Astrocyte (in vitro differentiated cells and primary cell): Measurements from ENCODE around the gene MROH8. TPM values are rescaled to one million over a fixed set of nuclear protein-coding genes. Genes with fewer than 3 reads are reported as not detected.
A peak's percentile ranks its signal among the peaks of the same experiment; 100 is the strongest.

Source experiments
- DNase-seq: peaks from one replicate; pipeline ENCODE4 v3.0.0-alpha.2; 2010; ENCODE audit warnings: low read depth
- FAIRE-seq: peaks from 2 replicates; lab custom pipeline; 2011; peaks lifted over from hg19 to GRCh38; lab: Jason Lieb, UNC
- H2AFZ ChIP-seq: 2 replicates; pipeline ENCODE4 v1.6.0; 2012; ENCODE audit warnings: low read depth, low read length, inconsistent platforms
- H3K27ac ChIP-seq: 2 replicates; pipeline ENCODE4 v1.5.1; 2011; ENCODE audit warnings: low read depth, low read length, inconsistent platforms
- H3K27me3 ChIP-seq: 2 replicates; pipeline ENCODE4 v1.6.0; 2011; ENCODE audit warnings: low read length, inconsistent platforms; ENCODE audit not compliant: insufficient read depth
- H3K36me3 ChIP-seq: 2 replicates; pipeline ENCODE4 v1.5.1; 2011; ENCODE audit warnings: low read length, inconsistent platforms; ENCODE audit not compliant: insufficient read depth
- H3K4me1 ChIP-seq: 2 replicates; pipeline ENCODE4 v1.5.1; 2011; ENCODE audit warnings: low read length, inconsistent platforms; ENCODE audit not compliant: insufficient read depth
- H3K4me2 ChIP-seq: 2 replicates; pipeline ENCODE4 v1.6.0; 2012; ENCODE audit warnings: low read length, inconsistent platforms
- H3K4me3 ChIP-seq: 2 replicates; pipeline ENCODE4 v1.5.1; 2011; ENCODE audit warnings: low read depth, mild to moderate bottlenecking, low read length, inconsistent platforms; ENCODE audit not compliant: insufficient read depth
- H3K79me2 ChIP-seq: 2 replicates; pipeline ENCODE4 v1.6.0; 2012; ENCODE audit warnings: mild to moderate bottlenecking, low read length, inconsistent platforms; ENCODE audit not compliant: insufficient read depth
- H3K9ac ChIP-seq: 2 replicates; pipeline ENCODE4 v1.6.0; 2012; ENCODE audit warnings: mild to moderate bottlenecking, low read length, inconsistent platforms
- H3K9me3 ChIP-seq: 2 replicates; pipeline ENCODE4 v1.5.1; 2012; ENCODE audit warnings: low read depth, mild to moderate bottlenecking, low read length, inconsistent platforms; ENCODE audit not compliant: insufficient read depth
- H4K20me1 ChIP-seq: 2 replicates; pipeline ENCODE4 v1.6.0; 2012; ENCODE audit warnings: low read length, inconsistent platforms; ENCODE audit not compliant: insufficient read depth
- H3K27ac Mint-ChIP-seq: one replicate; pipeline ENCODE4 v1.8.0; 2021; ENCODE audit warnings: mild to moderate bottlenecking, mixed read lengths; ENCODE audit not compliant: unreplicated experiment
- H3K27me3 Mint-ChIP-seq: one replicate; pipeline ENCODE4 v1.8.0; 2021; ENCODE audit warnings: low read depth, mixed read lengths; ENCODE audit not compliant: unreplicated experiment
- H3K36me3 Mint-ChIP-seq: one replicate; pipeline ENCODE4 v1.8.0; 2021; ENCODE audit warnings: low read depth, mixed read lengths; ENCODE audit not compliant: unreplicated experiment
- H3K4me1 Mint-ChIP-seq: one replicate; pipeline ENCODE4 v1.8.0; 2021; ENCODE audit warnings: low read depth, mixed read lengths; ENCODE audit not compliant: unreplicated experiment
- H3K4me3 Mint-ChIP-seq: one replicate; pipeline ENCODE4 v1.8.0; 2021; ENCODE audit warnings: mild to moderate bottlenecking, moderate library complexity, mixed read lengths; ENCODE audit not compliant: unreplicated experiment
- H3K9me3 Mint-ChIP-seq: one replicate; pipeline ENCODE4 v1.8.0; 2021; ENCODE audit warnings: mild to moderate bottlenecking, mixed read lengths; ENCODE audit not compliant: unreplicated experiment
- EZH2 ChIP-seq: IDR thresholded peaks from 2 replicates; pipeline ENCODE4 v1.6.1; 2012; ENCODE audit warnings: mild to moderate bottlenecking, low read length, inconsistent platforms; ENCODE audit not compliant: insufficient read depth
- total RNA-seq: library from RNA; stranded (reverse); gene quantifications from 2 replicates; pipeline ENCODE4 v1.2.1, GENCODE V29; 2021
- TF ChIP-seq, protein P1 (sequence below): IDR thresholded peaks from 2 replicates; pipeline ENCODE4 v1.5.1; 2011; ENCODE audit warnings: low read depth, mild to moderate bottlenecking, inconsistent platforms, low read length, moderate library complexity; ENCODE audit not compliant: insufficient read depth

MROH8 gene
- total RNA-seq, 1 donor from 2014 or later = 1.3 TPM

DNA sequence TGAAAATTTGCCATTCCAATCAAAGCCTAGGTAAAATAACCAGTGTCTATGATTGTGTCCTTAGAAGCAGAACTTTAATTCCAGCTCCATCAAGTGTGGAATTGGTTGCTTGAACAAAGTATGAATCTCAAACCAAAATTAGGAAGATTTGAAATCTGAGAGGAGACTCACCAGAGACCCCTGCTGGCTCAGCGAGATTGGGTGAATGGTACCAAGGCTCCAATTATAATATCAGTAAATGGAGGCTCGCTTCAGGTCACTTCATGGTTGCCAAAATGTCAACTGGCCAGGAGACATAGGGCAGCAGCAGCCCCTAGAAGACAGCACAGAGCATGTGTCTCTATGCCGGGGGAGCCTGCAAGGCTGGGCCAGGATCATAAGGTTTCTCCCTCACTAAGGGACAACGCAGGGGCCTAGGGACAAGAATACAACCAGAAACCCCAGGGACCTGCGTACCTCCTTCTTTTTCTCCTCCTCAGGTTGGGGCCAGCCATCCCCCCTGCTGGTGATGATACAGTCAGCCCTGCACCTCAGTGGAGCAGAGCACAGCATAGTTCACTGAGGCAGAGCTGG is 97.5 kb downstream of the MROH8 start:
- Mint-ChIP-seq H3K36me3 (no peaks in the 10 kb centered on the region), H3K27me3 (no peaks in the 10 kb centered on the region), H3K4me1 (no peaks in the 10 kb centered on the region), H3K27ac (no peak overlapping the region), H3K9me3 (no peaks in the 10 kb centered on the region), H3K4me3 (no peak overlapping the region)
- TF ChIP-seq, protein P1, sequence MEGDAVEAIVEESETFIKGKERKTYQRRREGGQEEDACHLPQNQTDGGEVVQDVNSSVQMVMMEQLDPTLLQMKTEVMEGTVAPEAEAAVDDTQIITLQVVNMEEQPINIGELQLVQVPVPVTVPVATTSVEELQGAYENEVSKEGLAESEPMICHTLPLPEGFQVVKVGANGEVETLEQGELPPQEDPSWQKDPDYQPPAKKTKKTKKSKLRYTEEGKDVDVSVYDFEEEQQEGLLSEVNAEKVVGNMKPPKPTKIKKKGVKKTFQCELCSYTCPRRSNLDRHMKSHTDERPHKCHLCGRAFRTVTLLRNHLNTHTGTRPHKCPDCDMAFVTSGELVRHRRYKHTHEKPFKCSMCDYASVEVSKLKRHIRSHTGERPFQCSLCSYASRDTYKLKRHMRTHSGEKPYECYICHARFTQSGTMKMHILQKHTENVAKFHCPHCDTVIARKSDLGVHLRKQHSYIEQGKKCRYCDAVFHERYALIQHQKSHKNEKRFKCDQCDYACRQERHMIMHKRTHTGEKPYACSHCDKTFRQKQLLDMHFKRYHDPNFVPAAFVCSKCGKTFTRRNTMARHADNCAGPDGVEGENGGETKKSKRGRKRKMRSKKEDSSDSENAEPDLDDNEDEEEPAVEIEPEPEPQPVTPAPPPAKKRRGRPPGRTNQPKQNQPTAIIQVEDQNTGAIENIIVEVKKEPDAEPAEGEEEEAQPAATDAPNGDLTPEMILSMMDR = peak; percentile 27
- TF ChIP-seq EZH2 = no peak
- Histone ChIP-seq H3K79me2 (no peaks in the 10 kb centered on the region), H3K9me3 (no peaks in the 10 kb centered on the region), H3K27ac (no peak overlapping the region), H3K4me3 (no peak overlapping the region), H2AFZ (no peak overlapping the region), H3K4me2 (no peak overlapping the region), H3K27me3 (no peaks in the 10 kb centered on the region), H3K9ac (no peak overlapping the region), H3K4me1 (no peaks in the 10 kb centered on the region), H4K20me1 (peaks cover 5% of the 10 kb centered on the region), H3K36me3 (no peaks in the 10 kb centered on the region)
- no peak for FAIRE-seq
- no peak for DNase-seq

DNA sequence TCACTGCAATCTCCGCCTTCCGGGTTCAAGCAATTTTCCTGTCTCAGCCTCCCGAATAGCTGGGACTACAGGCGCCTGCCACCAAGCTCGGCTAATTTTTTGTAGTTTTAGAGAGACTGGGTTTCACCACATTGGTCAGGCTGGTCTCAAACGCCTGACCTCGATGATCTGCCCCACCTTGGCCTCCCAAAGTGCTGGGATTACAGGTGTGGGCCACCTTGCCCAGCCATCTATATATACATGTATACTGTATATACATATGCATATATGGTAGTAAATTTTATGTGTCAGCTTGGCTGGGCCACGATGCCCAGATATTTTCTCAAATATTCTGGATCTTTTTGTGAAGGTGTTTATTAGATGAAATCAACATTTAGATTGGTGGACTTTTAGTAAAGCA is 102.3 kb downstream of the MROH8 start:
- no peaks in the 10 kb centered on the region for H3K4me1 Mint-ChIP-seq
- peaks cover 3% of the 10 kb centered on the region for H3K36me3 Mint-ChIP-seq
- no peak overlapping the region for H3K4me3 ChIP-seq
- FAIRE-seq (no peak), DNase-seq (no peak)
- no peaks in the 10 kb centered on the region for H3K79me2 ChIP-seq
- no peak overlapping the region for H2AFZ ChIP-seq
- H4K20me1 ChIP-seq = peaks cover 5% of the 10 kb centered on the region
- H3K27ac ChIP-seq = no peak overlapping the region
- TF ChIP-seq, protein P1 = no peak
- no peak for TF ChIP-seq EZH2
- H3K4me3 Mint-ChIP-seq = no peak overlapping the region
- H3K4me2 ChIP-seq = no peak overlapping the region
- H3K27me3 ChIP-seq = no peaks in the 10 kb centered on the region
- peaks cover 4% of the 10 kb centered on the region for H3K9me3 Mint-ChIP-seq
- H3K27me3 Mint-ChIP-seq = no peaks in the 10 kb centered on the region
- H3K9ac ChIP-seq = no peak overlapping the region
- H3K4me1 ChIP-seq = no peaks in the 10 kb centered on the region
- H3K36me3 ChIP-seq = no peaks in the 10 kb centered on the region
- no peaks in the 10 kb centered on the region for H3K9me3 ChIP-seq
- no peak overlapping the region for H3K27ac Mint-ChIP-seq

DNA sequence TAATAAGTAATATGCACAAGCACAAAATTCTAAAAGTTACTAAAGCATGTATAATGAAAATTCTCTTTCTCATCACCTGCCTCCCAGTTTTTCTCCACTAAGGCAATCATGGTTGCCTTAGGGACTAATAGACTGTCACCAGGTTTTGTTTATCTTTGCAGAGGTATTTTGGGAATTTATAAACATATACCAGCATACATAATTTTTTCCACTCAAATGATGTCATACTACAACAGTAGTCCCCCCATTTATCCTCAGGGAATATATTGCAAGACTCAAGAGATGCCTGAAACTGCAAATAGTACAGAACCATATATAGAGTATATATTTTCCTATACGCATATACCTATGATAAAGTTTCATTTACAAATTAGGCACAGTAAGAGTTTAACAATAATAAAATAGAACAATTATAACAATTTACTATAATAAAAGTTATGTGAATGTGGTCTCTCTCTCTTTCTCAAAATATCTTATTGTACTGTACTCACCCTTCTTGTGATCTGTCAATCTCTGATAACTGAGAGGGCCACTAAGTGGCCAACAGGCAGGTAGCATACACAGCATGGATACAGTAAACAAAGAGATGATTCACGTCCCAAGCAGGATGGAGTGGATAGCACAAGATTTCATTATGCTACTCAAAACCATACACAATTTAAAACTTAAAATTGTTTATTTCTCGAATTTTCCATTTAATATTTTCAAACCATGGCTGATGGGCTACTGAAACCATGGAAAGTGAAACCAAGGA is 103.2 kb downstream of the MROH8 start:
- H2AFZ ChIP-seq = no peak overlapping the region
- H3K4me1 Mint-ChIP-seq = peaks cover 5% of the 10 kb centered on the region
- H3K4me3 ChIP-seq = no peak overlapping the region
- H3K36me3 ChIP-seq = no peaks in the 10 kb centered on the region
- H3K27me3 Mint-ChIP-seq = no peaks in the 10 kb centered on the region
- H3K4me3 Mint-ChIP-seq = no peak overlapping the region
- no peak overlapping the region for H3K27ac ChIP-seq
- TF ChIP-seq EZH2 = no peak
- TF ChIP-seq, protein P1 = no peak
- H3K36me3 Mint-ChIP-seq = peaks cover 3% of the 10 kb centered on the region
- no peak for DNase-seq
- no peaks in the 10 kb centered on the region for H3K79me2 ChIP-seq
- no peak overlapping the region for H3K4me2 ChIP-seq
- H4K20me1 ChIP-seq = peaks cover 2% of the 10 kb centered on the region
- FAIRE-seq = no peak
- H3K9me3 Mint-ChIP-seq = peaks cover 4% of the 10 kb centered on the region
- no peaks in the 10 kb centered on the region for H3K27me3 ChIP-seq
- H3K9me3 ChIP-seq = no peaks in the 10 kb centered on the region
- H3K27ac Mint-ChIP-seq = no peak overlapping the region
- H3K9ac ChIP-seq = no peak overlapping the region
- peaks cover 6% of the 10 kb centered on the region for H3K4me1 ChIP-seq
